Measurements from ENCODE around the gene MEIS2.
A peak's percentile ranks its signal among the peaks of the same experiment; 100 is the strongest.
"Not testable (repeated sequence)": the region's sequence is repeated elsewhere in the genome, so short reads cannot be mapped to it uniquely, and the experiment has no call there.

MEIS2 gene

DNA sequence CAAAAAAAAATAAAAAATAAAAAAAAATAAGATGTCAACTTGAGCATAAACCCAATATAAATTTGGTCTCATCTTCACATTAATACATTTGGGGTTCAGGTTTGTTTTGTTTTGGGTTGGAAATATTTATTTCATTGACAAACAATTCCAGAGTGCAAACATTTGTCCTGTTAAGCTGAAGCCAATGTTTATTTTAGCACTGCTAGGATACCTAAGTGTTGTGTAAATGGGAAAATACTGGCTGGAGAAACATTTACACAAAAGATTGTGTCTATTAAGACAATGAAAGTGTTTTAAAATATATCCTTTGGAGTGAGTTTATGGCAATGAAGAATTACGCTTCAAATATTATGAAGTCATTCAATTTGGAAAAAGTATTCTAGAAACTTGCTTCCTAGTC lies 91.1 kb downstream of the MEIS2 start:
- DNase-seq (ENCODE audit: low spot score), result no peak

DNA sequence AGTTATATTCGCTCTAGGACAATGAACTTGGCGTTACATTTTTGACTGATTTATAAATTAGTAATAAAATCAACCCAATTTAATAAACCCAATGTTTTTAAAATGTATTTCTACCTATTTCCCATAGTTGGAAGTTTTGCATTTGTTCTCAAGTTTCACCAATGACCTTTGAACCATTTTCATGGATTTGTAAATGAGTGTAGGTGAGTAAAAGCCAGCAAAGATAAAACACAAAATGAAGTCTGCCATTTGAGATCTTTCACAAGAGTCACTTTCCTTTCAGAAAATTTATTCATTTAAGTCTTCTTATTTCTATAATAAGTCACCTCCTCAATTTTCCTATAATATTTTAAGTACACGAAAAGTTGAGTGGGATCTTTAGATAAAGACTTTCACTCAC lies 92.1 kb downstream of the MEIS2 start:
- DNase-seq (ENCODE audit: low spot score), result no peak

DNA sequence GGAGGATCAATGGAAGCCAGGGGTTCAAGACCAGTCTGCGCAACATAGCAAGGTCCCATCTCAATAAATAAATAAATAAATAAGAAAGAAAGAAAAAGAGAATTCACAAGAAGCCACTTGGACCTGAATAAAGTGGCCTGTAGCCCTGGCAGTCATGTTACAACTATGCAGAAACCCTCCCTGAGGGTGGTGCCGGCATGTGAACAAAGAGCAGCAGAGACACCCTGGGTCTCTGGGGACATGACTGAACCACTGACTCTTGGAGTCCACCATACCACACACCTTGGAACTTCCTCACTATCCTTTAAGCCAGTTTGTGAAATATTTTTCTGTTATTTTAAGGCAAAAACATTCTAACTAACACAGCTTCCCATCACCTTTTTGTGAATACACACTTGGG lies 93.0 kb downstream of the MEIS2 start:
- no peak for DNase-seq (ENCODE audit: low spot score)

DNA sequence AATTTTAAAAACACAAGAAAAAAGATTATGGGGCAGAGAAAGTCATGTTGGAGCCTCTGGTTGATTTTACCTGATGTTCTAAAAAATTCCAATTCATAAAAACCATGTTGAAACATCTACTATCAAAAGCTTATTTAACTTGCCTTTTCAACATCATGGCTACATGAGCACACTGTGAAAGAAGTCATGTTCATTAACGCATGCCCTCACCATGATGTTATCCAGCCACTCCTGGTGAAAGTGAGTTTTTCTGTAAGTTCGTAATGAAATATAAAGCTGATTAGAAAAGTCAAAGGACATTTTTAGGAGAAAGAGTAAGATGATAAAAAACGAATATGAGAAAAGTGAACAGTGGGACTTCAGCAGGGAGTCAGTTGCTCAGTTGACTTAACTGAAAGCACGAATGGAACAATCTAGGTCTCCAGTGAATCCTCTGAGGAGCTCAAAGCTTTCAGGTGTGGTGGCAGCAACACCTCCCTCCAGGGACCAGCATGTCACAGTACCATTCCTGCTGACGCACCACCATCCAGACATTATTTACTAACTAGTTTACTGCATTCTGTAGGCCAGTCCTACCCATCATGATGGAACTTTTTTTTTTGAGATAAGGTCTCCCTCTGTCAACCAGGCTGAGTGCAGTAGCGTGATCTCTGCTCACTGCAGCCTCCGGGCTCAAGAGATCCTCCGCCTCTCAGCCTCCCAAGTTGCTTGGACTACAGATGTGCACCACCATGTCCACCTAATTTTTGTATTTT lies 95.2 kb downstream of the MEIS2 start:
- no peak for DNase-seq (ENCODE audit: low spot score)

DNA sequence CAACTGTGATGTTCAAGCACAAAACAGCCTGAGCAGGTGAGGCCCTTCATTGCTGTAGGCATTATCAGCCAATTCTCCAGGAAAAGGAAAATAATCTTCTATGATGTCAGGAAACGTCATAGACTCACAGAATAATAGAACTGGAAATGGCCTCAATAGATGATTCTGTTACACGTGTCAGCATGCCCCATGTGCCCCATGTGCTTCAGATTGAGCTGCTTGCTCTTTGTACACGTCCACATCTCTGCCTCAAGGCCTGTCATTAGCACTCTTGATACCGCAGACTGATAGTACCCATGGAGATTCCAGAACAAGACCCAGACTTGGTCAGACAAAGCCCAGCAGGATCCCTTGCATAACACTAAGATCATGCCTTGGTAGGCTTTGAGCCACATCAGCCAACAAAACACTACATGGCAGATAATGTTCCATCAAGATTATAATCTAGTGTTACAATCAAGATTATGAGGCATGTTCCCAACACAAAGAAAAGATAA lies 95.9 kb downstream of the MEIS2 start:
- no peak for DNase-seq (ENCODE audit: low spot score)

DNA sequence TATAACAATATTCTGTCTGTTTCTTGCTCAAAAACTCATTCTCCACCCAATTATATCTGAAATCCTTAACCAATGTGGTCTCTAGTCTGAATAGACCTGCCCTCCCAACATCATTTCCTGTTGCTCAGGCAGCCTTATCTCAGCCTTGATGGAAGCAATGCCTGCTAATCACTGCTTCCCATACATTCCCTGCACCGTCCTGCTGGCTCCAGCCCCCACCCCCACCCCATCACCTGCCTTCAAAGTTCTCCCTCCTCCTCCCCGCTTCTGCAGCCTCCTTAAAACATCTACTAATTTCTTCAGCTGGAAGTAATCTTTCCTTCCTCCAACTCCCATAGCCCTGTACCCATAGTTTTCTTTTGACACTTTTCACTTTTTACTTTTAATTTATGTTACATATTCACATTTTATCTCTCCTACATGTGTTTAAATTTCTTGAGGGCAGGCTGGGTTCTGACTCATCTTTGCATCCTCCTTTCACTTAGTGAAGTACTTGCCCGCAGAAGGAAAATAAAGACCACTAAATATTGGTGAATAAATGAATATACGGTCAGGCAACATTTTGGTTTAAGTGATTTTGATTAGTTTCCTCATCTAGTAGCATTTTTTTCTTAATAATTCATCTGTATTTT lies 98.2 kb downstream of the MEIS2 start:
- no peak for DNase-seq (ENCODE audit: low spot score)

DNA sequence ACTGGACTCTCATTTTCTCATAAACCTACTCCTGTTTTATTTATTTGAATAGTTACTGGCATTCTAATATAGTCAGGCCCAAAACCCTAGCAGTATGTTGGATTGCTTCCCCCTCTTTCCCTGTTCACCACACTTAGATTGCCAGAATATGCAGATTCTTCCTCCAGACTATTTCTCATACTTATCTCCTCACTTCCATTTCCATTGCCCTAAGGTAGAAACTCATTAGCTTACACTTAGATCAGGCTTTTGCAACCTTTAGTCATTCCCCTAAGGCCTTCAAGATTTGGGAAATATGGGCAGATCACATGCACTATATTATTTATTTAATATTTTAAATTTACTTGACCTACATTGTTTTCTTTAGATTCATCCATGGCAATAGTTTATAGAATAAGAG lies 98.9 kb downstream of the MEIS2 start:
- DNase-seq (ENCODE audit: low spot score), result no peak

DNA sequence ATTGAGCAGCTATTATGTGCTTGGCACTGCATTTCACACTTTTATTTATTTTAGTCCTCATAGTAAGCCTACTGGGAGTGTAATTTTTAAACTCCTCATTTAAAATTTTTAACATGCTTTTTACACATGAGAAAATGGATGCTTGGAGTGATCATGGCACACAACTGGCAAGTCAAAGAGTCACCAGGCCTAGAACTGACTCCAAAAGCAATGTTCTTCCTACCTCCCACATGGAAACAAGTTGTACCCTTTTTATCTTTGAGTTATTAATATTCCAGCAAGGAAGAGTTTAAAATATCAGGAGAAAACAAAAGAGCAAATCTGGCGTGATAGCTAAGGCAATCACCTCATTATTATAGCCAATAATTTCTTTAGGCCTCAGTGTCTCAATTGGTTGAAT lies 100.6 kb downstream of the MEIS2 start:
- DNase-seq (ENCODE audit: low spot score), result no peak

DNA sequence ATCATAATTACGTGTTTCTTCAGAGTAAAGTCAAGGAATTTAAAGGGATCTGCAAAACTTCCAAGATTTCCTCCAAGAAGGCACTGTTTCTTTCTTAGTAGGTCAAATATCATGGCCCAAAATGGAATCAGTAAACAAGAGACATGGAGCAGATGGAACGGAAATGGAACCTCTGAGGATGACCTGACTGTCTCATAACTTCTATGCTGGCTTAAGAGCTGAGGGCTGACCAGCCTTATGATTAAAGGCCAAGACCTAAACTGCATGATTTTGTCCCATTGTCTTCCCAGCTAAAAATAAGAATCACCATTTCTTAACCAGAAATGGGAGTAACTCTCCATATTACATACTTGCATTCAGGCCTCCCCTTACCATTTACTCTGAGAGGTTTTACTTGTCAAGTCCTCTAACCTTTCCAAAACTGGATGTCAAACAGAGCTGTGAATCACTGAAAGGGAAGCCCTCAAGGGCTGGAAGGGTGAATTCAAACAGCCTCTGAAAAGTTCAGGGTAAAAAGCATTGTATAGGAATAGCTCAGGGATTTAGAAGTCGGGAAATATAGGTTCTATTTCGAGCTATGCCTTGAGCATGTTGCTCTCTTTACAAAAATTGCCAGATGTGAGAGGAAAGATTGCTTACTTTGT lies 103.7 kb downstream of the MEIS2 start:
- DNase-seq (ENCODE audit: low spot score), result no peak

DNA sequence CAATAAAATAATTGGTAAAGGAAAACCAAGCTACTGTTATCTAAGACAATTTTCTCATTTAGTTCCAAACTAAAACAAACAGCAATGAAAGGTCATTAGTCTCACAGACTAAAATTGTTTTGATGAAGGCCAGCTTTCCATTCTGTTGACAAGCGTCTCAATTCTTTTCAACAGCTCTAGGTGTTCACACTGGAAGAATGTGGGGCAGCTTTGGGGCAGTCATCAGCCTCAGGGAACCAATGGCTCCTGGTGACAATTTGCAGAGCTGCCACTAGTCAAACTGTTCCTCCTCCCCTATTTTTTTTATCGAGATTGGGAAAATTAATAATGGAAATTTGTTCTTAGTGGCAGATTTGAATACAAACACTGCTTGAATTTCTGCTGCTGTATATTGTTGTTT lies 104.2 kb downstream of the MEIS2 start:
- no peak for DNase-seq (ENCODE audit: low spot score)

DNA sequence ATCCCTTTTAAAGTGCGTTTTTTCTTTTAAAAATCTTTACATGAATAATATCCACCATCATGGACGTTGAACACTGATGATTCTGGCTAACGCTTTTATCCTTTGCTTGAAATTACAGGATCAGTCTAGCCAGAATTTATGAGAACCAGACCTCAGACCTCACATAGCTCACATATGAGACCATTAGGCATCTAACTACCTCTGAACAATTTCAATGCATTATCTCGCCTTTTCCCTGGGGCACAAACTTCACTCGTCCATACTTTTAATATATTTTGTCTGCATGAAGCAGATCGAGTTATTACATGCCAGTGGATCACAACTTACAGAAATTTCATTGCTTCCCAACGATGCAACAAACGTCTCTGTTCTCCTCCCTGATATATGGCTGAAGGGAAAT lies 105.6 kb downstream of the MEIS2 start:
- DNase-seq (ENCODE audit: low spot score), result no peak

DNA sequence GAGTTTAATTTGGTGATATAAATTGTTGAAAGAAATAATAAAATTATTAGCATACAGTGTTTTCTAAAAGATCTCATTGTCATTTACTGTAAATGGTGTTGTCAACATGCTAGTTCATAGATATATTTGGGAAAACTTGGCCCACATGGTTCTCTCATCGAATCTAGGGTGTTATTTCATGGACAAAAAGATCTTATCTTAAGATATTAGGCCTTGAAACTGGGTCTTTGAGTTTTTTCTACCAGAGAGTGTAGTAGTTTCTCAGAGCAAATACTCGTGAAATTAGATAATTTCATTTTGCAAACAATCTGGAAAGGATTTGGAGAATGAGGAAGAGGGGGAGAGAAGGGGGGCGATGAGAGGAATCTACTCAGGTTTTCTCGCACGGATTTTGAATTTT lies 107.9 kb downstream of the MEIS2 start:
- DNase-seq (ENCODE audit: low spot score), result no peak

DNA sequence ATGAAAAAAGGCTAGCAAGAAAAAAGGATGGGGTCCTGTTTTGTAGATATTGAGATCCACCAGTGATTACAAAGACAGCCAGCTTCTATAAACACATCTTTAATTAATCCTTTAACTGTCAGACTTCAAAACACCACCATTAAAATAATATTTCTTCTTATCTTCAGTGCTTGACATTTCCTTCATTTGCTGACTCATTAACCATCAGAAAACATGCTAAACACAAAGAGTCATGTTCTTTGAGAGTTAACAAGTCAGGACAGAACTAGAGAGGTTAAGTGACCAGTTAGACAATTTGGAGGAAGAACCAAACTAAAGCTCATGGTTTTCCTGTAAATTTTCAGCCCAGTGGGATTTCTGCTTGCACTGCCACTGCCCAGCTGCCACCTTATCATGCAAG lies 111.4 kb downstream of the MEIS2 start:
- DNase-seq (ENCODE audit: low spot score), result no peak

DNA sequence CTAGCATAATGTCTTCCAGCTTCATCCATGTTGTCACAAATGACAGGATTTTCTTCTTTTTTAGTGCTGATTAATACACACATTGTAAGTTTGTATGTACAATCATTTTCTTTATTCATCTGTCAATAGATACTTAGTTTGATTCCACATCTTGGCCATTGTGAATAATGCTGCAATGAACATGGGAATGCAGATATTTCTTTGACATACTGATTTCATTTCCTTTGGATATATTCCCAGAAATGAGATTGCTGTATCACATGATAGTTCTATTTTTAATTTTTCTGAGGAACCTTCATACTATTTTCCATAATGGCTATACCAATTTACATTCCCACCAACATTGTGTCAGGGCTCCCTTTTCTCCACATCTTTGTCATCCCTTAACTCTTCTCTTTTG lies 117.9 kb downstream of the MEIS2 start:
- DNase-seq (ENCODE audit: low spot score), result no peak

DNA sequence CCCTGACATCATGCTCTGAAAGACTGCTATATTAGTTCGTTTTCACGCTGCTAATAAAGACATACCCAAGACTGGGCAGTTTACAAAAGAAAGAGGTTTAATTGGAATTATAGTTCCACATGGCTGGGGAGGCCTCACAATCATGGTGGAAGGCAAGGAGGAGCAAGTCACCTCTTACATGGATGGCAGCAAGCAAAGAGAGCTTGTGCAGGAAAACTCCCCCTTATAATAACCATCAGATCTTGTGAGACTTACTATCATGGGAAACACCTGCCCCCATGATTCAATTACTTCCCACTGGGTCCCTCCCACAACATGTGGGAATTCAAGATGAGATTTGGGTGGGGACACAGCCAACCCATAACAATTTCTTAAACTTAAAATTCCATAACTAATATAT lies 120.1 kb downstream of the MEIS2 start:
- not testable (repeated sequence) for DNase-seq (ENCODE audit: low spot score)

DNA sequence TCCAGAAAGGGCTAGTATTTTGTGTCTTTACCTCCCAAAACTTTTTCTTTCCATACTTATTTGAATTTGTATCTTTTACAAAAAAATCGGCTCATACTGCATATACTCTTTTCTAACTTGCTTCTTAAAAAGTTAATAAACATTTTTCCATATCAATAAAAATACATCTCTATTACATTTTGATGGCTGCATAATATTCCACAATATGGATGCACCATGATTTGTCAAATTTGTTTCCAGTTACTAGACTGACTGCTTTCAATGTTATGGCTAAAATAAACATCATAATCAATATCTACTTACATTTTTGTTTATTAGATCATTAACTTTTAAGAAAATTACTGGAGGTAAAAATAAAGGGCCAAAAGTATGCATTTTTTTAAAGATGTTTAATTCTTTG lies 121.7 kb downstream of the MEIS2 start:
- no peak for DNase-seq (ENCODE audit: low spot score)

DNA sequence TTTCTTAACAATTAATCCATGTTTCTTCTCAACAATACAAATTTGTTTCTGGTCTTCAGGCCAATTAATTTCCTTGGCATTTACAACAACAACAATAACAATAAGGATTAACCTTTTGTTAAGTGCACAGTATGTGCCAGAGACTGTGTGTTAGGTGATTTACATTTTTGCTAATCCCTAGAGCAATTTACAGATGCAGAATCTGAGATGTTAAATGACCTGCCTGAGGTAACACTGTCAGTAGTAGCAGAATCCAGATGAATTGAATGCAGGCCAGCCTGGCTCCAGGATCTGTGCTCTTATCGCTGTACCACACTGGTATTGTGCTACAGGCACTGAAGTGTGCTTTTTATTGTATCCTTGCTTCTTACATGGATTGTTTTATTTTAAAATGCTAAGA lies 122.2 kb downstream of the MEIS2 start:
- DNase-seq (ENCODE audit: low spot score), result no peak

DNA sequence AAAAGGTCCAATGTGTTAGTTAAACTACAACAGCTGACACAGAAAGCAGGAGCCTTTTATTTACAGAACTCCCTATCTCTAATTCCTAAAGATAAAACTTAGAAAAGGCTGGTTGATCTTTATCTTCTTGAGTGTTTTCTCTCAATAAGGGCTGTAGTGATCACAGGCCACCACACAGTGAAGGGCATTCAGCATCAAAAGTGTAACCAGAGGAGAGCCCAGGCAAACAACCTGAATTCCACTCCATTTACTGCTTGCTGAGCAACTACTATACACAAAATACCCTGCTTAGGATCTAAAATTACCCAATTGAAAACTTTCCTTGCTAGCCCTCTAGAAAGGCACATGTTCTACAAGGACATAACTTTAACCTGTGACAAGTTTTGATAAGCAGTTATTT lies 122.7 kb downstream of the MEIS2 start:
- no peak for DNase-seq (ENCODE audit: low spot score)

DNA sequence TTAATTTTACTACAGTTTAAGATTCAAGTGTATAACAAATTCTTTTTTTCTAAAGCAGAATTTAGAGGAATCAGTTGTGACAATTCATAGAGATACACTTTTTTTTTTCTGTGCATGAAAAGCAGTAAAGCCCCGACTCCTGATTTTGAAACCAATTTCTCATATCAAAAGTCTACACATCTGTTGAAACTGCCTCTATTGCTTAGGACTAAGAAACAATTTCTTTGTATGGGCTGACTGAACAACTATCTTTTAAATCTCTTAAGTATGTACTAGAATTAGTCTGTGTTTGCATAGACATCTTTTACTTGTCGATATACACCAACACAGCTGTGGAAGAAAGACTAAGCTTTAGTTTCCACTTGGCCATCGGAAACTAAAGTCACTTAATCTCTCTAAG lies 127.6 kb downstream of the MEIS2 start:
- DNase-seq (ENCODE audit: low spot score), result no peak

DNA sequence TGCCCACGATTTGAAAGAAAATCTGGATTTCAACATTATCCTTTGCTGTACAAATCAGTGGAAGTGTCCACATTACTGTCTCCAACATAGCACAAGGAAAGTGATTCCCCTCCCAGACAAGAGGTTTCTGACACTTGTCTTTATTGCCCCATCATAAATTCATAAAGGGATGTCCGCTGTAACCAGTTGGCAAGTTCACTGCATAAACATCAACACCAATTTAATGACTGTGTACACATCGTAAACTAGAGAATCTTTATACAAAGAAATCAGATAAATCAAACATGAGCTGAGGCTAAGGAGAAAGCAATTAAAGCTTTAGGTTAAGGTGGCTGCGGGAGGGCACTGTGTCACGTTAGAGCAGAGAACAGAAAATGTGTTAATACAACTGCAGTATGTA lies 129.8 kb downstream of the MEIS2 start:
- DNase-seq (ENCODE audit: low spot score), result no peak

DNA sequence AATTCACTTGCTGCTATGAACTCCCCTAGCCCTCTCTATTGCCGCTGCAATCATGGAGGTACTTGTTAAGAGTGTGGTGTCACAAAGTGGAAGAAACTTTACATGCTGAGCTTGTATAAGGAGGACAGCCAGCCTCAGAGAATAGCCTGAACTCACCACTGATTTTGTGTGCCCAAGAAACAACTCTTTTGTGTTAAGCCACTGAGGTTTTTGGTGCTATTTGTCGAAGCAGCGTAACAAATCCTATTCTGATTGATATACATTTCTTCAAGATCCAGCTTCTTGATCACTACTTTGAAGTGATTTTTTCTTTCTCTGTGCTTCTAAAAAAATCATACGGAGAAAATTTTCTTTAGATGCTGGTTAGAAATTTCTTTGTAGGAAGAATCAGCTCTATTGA lies 132.4 kb downstream of the MEIS2 start:
- DNase-seq (ENCODE audit: low spot score), result no peak

DNA sequence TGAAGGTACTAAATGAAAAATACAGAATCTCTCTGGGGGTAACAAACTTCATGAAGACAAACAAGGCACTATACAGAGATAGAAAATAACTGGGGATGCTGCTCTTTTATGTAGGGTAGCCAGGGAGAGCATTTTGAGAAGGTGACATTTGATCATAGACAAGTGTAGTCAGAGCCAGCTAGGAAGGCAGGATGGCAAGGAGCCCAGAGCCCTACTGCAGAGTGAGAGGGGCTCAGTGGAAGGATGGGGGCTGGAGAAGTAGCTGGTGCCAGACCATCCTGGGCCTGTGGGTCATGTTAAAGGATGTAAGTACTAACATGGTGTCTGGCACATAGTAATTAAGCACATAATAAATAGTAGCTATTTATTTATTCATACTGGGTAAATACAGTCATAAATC lies 133.6 kb downstream of the MEIS2 start:
- DNase-seq (ENCODE audit: low spot score), result no peak

DNA sequence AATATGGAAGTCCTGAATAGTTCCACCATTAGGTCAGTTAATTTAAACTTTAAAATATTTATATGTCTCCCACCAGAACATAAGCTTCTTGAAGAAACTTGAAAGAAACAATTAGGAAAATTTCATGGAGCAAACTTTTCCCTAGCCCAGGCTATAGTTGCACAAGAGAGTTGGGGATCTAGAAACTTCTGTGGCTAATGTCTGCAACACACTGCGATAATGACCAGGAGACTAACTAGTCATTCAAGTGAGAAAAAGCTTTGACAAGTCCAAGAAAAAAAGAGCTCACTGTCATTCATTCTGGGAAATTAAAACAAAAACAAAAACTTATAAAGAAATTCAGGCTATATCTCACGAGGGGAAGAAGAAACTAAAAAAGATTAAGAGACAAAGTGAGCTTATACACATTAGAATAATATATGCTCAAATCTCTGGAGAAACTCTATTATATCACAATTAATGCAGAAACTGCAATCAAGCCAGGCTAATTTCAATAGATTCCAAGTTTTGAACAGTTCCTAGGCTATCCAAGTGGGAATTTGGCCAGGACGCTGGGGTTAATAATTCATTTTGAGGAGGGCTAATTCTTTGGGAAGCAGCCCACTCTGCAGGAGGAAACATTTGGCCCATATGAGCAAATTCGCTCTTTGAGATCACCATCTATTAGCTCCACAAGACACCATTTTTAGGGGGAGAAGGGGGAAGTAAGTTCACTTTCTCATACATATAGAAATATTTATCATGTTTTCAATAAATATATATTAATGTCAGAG lies 134.6 kb downstream of the MEIS2 start:
- peak; percentile 39 for DNase-seq (ENCODE audit: low spot score)
